Cardiac atrium fibroblast (primary cell): ENCODE data around the gene SPARCL1. TPM values are rescaled to one million over a fixed set of nuclear protein-coding genes. Genes with fewer than 3 reads are reported as not detected.

ENCODE experiments used
- total RNA-seq: library from RNA; depleted of rRNA; stranded (reverse); fragments of >200 nt; gene quantifications from 2 replicates; pipeline ENCODE4 v1.2.3, GENCODE V29; 2015

The SPARCL1 gene
- total RNA-seq: 61.2 and 133 TPM in 2 replicates

GRCh38 chr4:87529187-87529586 is at the start of gene SPARCL1:
Gene SPARCL1 (minus strand): TSS chr4:87529376. CDS start chr4:87499574, 29,802 bp downstream.

Other genes starting within 250 kb of the SPARCL1 start
- gene HSD17B13, start 206.5 kb downstream of the SPARCL1 start, total RNA-seq: not detected in 2 replicates
- 32.7 and 34.7 TPM in 2 replicates for gene HSD17B11, start 138.2 kb downstream of the SPARCL1 start, total RNA-seq
- gene NUDT9, start 106.8 kb downstream of the SPARCL1 start, total RNA-seq: 14.6 and 18.6 TPM in 2 replicates
- not detected in 2 replicates for gene DSPP, start 79.2 kb upstream of the SPARCL1 start, total RNA-seq
- gene DMP1, start 120.9 kb upstream of the SPARCL1 start, total RNA-seq: not detected in 2 replicates